HG03575 (cell line): ENCODE data around the gene PGAP2.
"Not testable (repeated sequence)": the region's sequence is repeated elsewhere in the genome, so short reads cannot be mapped to it uniquely, and the experiment has no call there.

ENCODE experiments used
- ATAC-seq: cut with Tn5 transposase; IDR thresholded peaks from one replicate; pipeline ENCODE4 v1.9.1; 2021; ENCODE audit not compliant: unreplicated experiment, insufficient number of reproducible peaks, low FRiP score; ENCODE audit errors: extremely low read depth

Gene PGAP2

DNA sequence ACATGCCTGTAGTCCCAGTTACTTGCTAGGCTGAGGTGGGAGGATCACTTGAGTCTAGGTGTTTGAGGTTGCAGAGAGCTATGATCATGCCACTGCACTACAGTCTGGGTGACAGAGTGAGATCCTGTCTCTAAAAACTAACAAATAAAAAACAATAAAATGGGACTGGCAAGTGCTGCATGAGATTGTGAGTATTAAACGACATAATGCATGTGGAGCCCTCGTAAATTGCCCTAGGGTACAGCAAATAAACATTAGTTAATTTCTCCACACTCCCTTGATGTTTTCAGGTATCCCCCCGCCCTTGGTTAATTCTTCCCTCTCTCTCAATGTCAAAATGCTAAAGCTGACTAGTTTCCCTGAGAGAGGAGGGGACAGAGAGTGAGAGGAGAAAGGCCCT, 37.3 kb downstream of the PGAP2 start:
- ATAC-seq: no peak

DNA sequence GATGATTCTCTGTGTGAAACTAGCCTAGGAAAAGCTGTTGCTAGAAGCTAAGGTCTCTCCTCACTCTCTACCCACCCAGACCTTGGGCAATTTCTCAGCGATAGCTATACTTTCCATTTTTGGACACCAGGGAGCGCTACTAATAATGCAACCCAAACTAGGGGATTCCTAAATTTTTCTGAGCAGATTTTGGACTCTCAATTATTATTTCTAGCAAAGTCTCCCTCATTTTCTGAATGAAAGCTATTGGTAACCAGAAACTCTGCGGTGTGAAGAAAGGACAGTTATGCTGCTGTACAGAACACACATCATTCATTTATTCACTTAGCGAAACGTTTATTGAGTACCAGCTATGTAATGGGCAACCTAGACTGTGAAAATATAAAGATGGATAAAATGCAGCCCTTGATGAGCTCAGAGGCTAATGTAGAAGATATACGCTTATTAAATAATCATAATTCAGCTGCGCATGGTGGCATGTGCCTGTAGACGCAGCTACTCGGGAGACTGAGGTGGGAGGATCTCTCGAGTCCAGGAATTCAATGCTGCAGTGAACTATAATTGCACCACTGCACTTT, 41.0 kb downstream of the PGAP2 start:
- no peak for ATAC-seq

DNA sequence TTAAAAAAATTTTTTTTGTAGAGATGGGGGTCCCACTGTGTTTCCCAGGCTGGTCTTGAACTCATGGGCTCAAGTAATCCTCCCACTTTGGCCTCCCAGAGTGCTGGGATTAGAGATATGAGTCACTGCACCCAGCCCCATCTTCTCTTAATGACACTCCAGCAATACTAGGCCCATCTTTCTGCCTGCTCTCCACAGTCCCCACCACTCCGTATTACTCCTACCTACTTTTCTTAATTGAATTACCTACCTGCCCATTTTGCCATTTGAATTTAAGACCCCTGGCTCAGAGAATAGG, 45.1 kb downstream of the PGAP2 start:
- no peak for ATAC-seq

DNA sequence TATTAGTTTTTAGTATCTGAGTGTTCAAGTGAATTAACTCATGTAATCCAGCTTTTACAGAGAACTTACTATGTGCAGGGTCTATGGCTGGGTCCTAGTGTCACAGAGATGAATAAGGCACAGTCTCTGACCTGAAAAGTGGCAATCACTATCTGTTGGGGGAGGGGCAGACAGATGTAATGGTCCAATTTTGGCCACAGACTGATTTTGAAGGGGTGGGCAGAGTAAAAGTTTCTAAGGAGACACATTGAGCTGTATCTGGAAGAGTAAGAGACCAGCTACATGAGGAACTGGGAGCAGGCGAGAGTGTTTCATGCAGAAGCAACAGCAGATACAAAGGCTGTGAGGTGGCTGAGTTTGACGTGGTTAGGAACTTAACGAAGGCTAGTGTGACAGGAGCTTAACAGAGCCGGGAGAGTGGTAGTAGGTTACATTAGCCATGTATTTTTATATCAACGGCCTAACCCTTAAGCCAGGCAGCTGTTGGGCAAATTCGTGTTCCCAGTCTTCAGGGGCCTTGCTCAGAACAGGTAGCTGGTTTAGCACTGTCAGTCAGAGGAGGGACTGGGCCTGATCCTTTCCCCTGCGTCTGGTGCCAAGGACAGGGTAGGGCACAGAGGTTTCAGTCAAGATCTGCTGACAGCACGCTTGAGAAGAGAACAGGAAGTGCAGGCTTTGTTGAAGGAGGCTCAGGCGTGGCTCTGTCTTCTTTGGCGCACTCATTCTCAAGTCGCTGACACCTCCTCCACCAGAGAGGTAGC, 45.7 kb downstream of the PGAP2 start:
- ATAC-seq: peak; percentile 21

DNA sequence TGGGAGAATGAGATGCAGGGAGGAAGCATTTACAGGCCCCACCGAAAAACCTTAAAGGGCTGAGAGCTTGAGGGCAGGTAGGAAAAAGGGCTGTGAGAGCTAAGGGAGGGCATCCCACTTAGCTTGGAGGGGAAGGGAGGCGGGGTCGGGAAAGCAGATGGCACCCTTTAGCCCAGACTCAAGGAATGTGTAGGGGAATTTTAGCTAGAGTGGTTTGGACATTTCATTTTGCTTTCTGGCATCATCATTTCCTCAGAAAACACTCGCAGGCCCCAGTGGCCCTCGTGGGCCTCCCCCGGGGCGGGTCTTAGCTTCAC, 46.3 kb downstream of the PGAP2 start:
- peak; percentile 3 for ATAC-seq

DNA sequence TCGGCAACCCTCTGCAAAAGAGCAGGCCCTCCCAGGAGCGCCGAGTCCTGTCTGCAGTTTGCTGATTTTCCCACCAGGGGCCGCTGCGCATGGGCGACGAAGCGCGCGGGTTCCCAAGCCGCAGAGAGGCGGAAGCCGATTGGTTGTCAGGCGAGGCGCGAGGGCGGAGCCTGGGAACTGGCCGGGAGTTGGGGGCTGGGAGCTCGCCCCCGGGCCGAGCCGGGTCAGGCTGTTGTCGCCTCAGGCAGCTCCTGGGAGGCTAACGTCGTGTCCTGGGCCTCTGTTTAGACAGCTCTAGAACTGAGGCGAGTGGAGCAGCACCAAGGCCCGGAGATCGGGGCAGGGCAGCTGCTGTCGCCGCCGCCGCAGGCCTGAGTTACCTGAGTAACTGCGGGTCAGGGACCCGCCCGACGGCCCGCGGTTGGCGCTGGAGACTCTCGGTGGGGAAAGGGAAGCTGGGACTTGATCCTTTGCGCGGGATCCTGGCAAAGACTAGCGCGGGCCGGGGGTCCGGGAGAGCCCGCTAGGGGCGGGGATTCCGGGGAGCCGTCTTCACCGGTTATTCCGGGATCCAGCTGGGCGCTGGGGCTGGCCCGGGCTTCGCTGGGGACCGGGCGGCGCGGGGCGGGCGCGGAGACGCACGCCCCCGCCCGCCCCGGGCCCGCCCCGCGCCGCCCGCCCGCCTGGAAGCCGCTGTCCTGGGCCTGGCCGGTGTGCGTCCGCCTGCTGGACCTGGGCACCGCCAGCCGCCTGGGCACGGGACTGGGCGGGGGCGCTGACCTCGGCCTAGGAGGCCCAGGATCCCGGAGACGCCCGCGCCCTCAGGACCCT, 46.8 kb downstream of the PGAP2 start, which contains the start of gene STIM1:
STIM1 (plus strand) TSS at position 688 of the 831 bp plus-strand sequence. CDS start 607 bp downstream, outside the sequence.
- ATAC-seq: peak; percentile 24

DNA sequence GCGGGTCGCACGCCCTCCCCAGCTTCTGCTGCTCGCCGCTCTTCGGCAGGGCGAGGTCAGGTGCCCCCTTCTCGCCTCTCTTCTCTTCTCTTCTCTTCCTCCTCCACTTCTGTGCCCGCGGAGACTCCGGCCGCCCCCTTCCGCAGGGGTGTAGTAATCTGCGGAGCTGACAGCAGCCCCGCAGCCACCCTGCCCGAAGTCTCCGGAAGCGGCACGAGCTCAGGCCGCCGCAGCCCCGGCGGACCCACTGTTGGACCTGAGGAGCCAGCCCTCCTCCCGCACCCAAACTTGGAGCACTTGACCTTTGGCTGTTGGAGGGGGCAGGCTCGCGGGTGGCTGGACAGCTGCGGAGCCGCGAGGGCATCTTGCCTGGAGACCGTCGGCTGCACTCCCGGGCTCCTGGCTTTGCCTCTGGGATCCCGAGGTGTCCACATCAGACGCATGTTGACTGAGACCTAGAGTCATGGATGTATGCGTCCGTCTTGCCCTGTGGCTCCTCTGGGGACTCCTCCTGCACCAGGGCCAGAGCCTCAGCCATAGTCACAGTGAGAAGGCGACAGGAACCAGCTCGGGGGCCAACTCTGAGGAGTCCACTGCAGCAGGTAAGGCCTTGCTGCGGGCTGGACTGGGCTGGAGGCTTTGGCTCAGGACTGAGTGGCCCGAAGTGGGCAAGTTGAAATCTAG, 47.6 kb downstream of the PGAP2 start:
- no peak for ATAC-seq

DNA sequence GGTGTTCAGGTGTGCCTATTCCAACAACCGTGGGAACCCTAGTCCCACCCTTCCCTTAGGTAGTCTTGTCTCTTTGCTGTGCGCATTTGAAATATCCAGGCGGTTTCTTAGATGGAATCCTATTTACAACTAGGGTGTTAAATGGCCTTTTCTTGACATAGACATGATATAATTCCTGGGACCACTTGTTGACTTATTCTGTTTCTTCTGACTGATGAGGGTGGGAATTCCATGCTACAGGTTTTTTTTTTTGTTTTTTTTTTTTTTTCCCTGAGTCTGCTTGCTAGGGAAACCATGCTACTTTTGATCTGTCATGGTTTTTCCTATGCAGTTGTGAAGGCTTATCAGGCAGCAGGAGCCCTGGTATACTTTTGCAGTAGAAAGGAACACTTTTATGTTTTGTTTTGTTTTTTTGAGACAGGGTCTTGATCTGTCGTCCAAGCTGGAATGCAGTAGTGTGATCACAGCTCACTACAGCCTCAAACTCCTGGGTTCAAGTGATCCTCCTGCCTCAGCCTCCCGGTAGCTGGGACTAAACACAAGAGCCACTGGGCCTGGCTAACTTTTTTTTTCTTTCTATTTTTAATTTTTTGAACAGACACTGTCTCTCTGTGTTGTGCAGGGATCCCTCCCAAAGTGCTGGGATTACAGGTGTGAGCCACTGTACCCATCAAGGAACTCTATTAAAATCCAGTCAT, 48.6 kb downstream of the PGAP2 start:
- ATAC-seq: no peak

DNA sequence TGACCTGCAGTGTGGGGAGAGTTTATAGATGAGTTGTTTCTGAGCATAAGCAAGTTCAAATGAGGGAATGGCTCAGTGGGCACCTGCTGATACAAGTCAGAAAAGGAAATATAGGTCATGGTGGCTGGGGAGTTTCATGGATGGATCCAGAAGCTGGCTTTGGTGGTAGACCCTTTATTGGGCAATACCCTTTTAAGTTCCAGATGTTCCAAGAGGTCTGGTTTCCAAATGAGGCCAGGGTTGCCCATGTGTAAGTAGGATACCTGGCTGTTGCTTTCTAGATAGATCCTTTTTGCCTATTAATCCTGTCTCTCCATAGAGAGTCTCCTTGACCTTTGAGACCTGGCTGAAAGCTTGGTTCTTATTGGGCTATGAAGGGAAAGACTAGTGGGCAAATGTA, 49.3 kb downstream of the PGAP2 start:
- ATAC-seq: no peak

DNA sequence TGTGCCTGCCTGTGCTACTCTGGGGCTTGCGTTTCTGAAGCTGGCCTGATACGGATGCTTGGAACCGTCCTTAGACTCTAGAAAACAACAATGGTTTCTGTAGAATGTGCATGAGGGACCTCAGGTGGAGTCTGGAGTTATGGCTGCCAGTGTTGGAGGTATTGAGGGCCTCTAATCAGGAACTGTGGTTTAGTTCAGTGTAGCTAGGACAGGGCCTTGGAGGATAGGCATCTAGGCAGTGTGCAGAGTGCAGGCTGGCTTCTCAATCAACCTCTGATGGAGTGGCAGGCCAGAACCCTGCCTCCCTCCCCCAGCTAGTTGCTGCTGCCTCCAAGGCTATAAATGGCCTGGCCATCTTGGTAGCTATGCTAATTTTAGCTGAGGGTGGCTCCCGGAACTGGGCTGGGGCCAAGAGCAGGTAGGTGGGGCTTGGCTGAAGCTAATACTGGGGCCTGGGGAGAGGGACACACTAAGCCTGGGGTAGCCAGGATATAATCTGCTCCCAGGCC, 51.1 kb downstream of the PGAP2 start:
- peak; percentile 32 for ATAC-seq

DNA sequence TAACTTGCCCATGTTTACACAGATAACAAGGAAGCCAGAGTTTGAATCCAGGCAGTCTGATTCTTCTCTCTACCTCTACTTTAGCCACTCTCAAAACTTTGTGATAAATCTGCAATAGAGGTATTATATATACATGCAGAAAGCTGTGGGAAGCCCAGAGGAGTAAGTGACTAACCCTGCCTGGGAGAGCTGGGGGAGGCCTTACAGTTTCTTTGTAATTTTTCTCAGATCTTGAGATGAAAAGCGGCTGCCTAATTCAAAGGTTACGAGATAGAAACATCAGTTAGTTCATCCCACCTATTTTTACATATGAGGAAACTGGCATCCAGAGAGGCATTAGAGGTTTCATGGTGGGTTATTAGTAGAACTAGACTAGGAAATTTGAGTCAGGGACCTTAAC, 52.0 kb downstream of the PGAP2 start:
- ATAC-seq: no peak

DNA sequence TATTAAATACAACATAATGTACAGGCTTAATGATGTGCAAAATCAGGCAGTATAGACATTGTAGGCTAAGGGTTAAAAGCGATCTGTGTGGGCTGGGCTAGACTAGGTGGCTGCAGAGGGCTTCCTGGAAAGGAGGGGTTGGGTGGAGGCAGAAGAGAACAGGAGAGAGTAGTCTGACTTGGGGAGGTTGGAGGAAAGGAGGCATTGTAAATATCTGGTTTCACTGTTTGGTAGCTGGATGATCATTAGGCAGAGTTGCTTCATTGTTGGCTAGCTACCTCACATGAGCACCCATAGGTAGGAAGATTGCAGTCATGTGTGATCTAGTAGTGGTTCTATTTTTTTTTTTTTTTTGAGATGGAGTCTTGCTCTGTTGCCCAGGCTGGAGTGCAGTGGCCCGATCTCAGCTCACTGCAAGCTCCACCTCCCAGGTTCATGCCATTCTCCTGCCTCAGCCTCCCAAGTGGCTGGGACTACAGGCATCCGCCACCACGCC, 52.6 kb downstream of the PGAP2 start:
- not testable (repeated sequence) for ATAC-seq

DNA sequence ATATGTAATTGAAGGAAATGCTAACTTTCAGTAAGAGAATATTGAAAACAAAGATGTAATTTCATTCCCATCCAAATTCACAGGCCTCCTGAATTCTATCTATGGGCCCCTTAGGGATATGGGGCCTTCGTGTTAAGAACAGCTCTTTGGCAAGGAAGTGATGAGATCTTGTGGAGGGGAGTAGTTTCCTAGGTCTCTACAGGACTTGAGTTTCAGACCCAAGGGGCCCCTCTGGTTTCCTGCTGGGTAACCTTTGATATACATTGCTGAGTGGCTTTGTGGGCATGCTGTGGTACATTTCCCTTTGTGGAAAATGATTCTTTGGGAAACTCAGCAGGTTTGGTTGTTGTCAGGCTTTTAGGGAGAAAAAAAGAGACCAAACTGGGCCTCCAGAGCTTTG, 53.3 kb downstream of the PGAP2 start:
- ATAC-seq: no peak

DNA sequence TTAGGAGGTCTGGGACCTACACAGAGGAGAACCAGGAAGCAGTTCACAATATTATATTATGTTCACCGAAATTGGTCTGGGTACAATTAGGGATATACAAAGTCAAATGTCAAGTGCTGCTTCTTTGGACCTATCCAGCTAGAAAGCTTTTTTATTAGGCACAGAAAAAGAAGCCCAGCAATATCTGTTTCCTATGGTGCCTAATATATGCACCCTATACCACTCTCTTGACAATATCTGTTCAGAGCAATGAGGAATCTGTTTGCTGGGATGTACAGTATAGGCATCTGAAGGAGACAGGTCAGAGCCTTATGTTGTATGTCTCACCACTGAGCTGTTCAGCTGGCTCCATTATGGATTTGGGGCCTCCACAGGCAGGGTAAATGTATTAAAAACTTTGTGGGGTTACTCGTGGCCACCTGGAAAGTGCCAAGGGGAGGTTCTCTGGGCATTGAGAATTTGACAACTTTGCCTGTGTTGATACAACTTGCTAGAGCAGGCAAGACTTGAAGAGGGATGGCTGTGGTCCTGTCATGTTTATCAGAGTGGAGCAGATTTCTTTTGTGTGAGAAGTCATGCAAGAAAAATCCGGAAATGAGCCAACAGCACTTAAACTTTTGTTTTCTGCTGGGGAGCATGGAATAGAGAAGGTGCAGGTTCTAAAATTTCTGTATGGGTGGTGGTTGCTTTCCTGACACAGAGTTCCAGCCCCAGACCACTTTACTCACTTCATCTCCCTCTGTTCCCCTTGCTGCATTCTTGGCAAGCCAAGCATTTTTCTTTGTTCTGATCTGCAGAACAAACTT, 57.2 kb downstream of the PGAP2 start:
- ATAC-seq: no peak

DNA sequence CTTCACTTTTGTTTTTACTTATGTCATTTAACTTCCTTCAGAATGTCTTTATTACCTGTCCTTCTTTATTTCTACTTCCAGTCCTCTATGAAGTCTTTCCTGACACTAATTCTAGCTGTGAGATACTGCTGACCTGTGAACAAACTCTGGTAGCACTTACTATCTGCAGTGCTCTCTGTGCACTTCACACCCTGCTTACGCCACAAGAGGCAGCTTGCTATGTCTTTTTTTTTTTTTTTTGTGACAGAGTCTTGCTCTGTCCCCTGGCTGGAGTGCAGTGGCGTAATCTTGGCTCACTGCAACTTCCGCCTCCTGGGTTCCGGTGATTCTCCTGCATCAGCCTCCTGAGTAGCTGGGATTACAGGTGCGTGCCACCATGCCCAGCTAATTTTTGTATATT, 57.8 kb downstream of the PGAP2 start:
- no peak for ATAC-seq

DNA sequence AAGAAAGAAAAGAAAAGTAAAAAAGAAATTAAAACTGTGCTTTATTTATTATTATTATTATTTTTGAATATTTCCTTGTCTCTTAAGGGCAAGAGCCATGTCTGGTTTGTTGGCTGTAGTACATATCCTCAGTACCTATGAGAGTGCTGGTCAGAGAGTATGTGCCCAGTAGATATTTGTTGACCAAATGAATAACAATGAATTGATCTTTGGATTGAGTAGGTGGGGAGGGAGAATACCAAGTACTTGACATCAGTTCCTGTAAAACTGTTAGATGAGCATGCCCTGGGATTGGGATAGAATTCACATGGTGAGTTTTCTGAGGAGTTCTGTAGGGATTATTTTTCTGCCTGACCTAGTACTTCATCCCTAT, 58.5 kb downstream of the PGAP2 start:
- ATAC-seq: no peak

DNA sequence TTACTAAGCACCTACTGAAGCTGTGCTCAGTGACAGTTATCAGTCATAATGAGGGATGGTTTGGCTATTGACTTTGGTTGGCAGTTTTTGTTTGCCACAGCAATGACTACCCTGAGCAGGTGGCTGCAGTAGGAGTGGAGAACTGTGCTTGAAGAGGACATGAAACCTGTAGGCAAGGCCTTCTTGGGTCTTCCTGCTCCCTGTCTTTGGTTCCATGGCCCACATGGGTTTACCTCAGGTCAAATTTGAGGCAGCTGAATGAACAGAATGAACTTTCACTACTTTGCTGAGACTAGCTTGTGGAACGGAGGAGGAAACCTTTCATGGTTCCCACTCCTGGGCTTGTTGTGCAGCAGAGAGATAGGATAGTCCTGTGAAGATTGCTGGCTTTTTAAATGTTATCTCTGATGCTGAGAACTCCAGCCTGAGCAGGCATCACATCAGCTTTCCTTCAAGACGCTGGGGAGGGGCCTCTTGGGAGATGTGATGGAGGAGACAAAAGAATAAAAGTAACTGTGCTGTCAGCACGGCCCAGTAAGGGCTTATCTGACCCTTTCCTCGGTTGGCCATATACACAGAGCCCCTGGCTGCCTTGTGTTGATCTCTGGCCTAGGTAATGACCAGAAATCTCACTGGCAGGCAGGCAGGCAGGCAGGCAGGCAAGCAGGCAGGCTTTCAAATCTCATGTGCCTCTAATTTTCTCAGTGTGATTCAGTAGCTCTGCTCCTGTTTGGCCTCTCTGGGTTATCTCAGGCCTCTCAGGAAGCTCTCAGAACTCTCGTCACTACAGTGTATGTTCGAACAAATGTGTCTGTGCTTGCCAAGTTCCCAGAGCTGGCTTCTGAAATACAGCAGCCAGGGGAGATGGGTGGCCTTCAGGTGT, 59.1 kb downstream of the PGAP2 start:
- peak; percentile 57 for ATAC-seq
